Activated CD8-positive, alpha-beta T cell treated with anti-CD3 and anti-CD28 coated beads, Interleukin-2, amount 10 ng/mL, durations not matched to agents 7 days and 5 days (primary cell): ENCODE measurements around the gene ZNF740. TPM values are rescaled to one million over a fixed set of nuclear protein-coding genes. Genes with fewer than 3 reads are reported as not detected.
"Not testable (repeated sequence)": the region's sequence is repeated elsewhere in the genome, so short reads cannot be mapped to it uniquely, and the experiment has no call there.

Experiments
- ATAC-seq: fragments of 150-1000 bp; cut with Tn5 transposase; one replicate; pipeline ENCODE4 v1.10.0; 2021; ENCODE audit warnings: moderate library complexity
- CTCF ChIA-PET: fragments of 350-600 bp; sonication (Branson Sonifier 250); formaldehyde crosslinking; loops from one replicate; lab custom pipeline; 2021; ENCODE audit warnings: antibody characterized with exemption; lab: Charles Lee
- POLR2A ChIA-PET: fragments of 350-600 bp; sonication (Branson Sonifier 250); formaldehyde crosslinking; loops from one replicate; lab custom pipeline; 2021; ENCODE audit warnings: antibody characterized with exemption; lab: Charles Lee
- DNase-seq: peaks from one replicate; pipeline ENCODE4 v3.0.0-alpha.2; 2020
- H3K27ac Mint-ChIP-seq: one replicate; pipeline ENCODE4 v1.8.0; 2021; ENCODE audit warnings: mild to moderate bottlenecking, mixed read lengths
- H3K27me3 Mint-ChIP-seq: one replicate; pipeline ENCODE4 v1.8.0; 2021; ENCODE audit warnings: low read depth, mixed read lengths
- H3K36me3 Mint-ChIP-seq: one replicate; pipeline ENCODE4 v1.8.0; 2021; ENCODE audit warnings: low read depth, mixed read lengths
- H3K4me1 Mint-ChIP-seq: one replicate; pipeline ENCODE4 v1.8.0; 2021; ENCODE audit warnings: low read depth, mixed read lengths
- H3K4me3 Mint-ChIP-seq: one replicate; pipeline ENCODE4 v1.8.0; 2021; ENCODE audit warnings: mild to moderate bottlenecking, mixed read lengths
- H3K9me3 Mint-ChIP-seq: one replicate; pipeline ENCODE4 v1.8.0; 2022; ENCODE audit warnings: mixed read lengths; ENCODE audit not compliant: insufficient read depth
- total RNA-seq, 2 experiments: library from RNA; stranded (reverse); gene quantifications; one replicate each; pipeline ENCODE4 v1.2.3, GENCODE V29; 2021

The ZNF740 gene
- total RNA-seq, 2 experiments from 2014 or later = 28.2 to 31.4 TPM

GRCh38 chr12:53201639-53202038 lies 21.1 kb downstream of the ZNF740 start:
- Mint-ChIP-seq H3K4me1 (peaks cover 79% of the 10 kb centered on the region), H3K27ac (peak overlapping the region; percentile 58), H3K36me3 (peaks cover 79% of the 10 kb centered on the region), H3K4me3 (peak overlapping the region; percentile 48), H3K27me3 (no peaks in the 10 kb centered on the region), H3K9me3 (no peaks in the 10 kb centered on the region)
- POLR2A ChIA-PET = interaction anchor here (0.8 to 7.9 kb wide), 6 partner anchors 9 to 67 kb away, joined by 3 to 57 read pairs (median 4); partner anchors contain the start of genes CSAD, ESPL1 and ZNF740
- CTCF ChIA-PET = interaction anchor here (0.7 to 6.5 kb wide), 9 partner anchors 11 to 91 kb away, joined by 3 to 58 read pairs (median 3); partner anchors contain the start of gene ESPL1
- ATAC-seq (no peak), DNase-seq (no peak)

GRCh38 chr12:53202316-53202715 lies 21.8 kb downstream of the ZNF740 start:
- peaks cover 77% of the 10 kb centered on the region for H3K36me3 Mint-ChIP-seq
- not testable (repeated sequence) for DNase-seq, H3K27ac Mint-ChIP-seq, H3K9me3 Mint-ChIP-seq, H3K27me3 Mint-ChIP-seq, ATAC-seq, H3K4me3 Mint-ChIP-seq
- ChIA-PET POLR2A (interaction anchor here (0.8 to 7.9 kb wide), 5 partner anchors 14 to 66 kb away, joined by 3 to 57 read pairs (median 4); partner anchors contain the start of genes CSAD, ESPL1 and ZNF740), CTCF (interaction anchor here (0.7 to 6.5 kb wide), 9 partner anchors 10 to 90 kb away, joined by 3 to 58 read pairs (median 3); partner anchors contain the start of gene ESPL1)
- peaks cover 79% of the 10 kb centered on the region for H3K4me1 Mint-ChIP-seq

- Mint-ChIP-seq H3K36me3 (peaks cover 67% of the 10 kb centered on the region), H3K9me3 (no peaks in the 10 kb centered on the region), H3K27ac (no peak overlapping the region), H3K4me3 (peak overlapping the region; percentile 45), H3K27me3 (no peaks in the 10 kb centered on the region), H3K4me1 (peaks cover 80% of the 10 kb centered on the region)
- ChIA-PET POLR2A (interaction anchor here (0.7 to 1.4 kb wide), 2 partner anchors 15 to 46 kb away, joined by 3 to 4 read pairs; no protein-coding TSS in a partner anchor), CTCF (interaction anchor here (1.1 to 2.8 kb wide), 6 partner anchors 9 to 139 kb away, joined by 3 to 7 read pairs (median 4); no protein-coding TSS in a partner anchor)
- ATAC-seq = no peak
- DNase-seq = no peak
Observed at GRCh38 chr12:53204351-53204750, 23.8 kb downstream of the ZNF740 start.

GRCh38 chr12:53205747-53206419 lies 25.4 kb downstream of the ZNF740 start:
- no peaks in the 10 kb centered on the region for H3K27me3 Mint-ChIP-seq
- peak; percentile 90 for DNase-seq
- peak overlapping the region; percentile 83 for H3K4me3 Mint-ChIP-seq
- peak; percentile 71 for ATAC-seq
- H3K9me3 Mint-ChIP-seq = no peaks in the 10 kb centered on the region
- peak overlapping the region; percentile 86 for H3K27ac Mint-ChIP-seq
- CTCF ChIA-PET = interaction anchor here (1.1 to 12.7 kb wide), 5 partner anchors 46 to 140 kb away, joined by 4 to 188 read pairs (median 7); partner anchors contain the start of gene ESPL1
- peaks cover 66% of the 10 kb centered on the region for H3K36me3 Mint-ChIP-seq
- peaks cover 80% of the 10 kb centered on the region for H3K4me1 Mint-ChIP-seq
- POLR2A ChIA-PET = interaction anchor here (0.6 to 4.6 kb wide), 6 partner anchors 13 to 295 kb away, joined by 3 to 46 read pairs (median 4); partner anchors contain the start of genes CSAD, TARBP2 and ZNF740

GRCh38 chr12:53207042-53207441 lies 26.5 kb downstream of the ZNF740 start, which contains the start of gene ITGB7:
TSS of gene ITGB7 (minus strand) at chr12:53207251. CDS start at chr12:53200443, 6,808 bp downstream.
- Mint-ChIP-seq H3K4me3 (peak within 1 kb of the TSS; percentile 83), H3K27ac (peak within 1 kb of the TSS; percentile 95), H3K4me1 (peaks cover 80% of the 10 kb centered on the region), H3K27me3 (no peaks in the 10 kb centered on the region), H3K36me3 (peaks cover 68% of the 10 kb centered on the region), H3K9me3 (no peaks in the 10 kb centered on the region)
- CTCF ChIA-PET = interaction anchor here (1.1 to 12.7 kb wide), 5 partner anchors 12 to 114 kb away, joined by 5 to 192 read pairs (median 30); partner anchors contain the start of genes AAAS, MYG1 and PFDN5
- peak; percentile 89 for DNase-seq
- POLR2A ChIA-PET = interaction anchor here (0.6 to 4.6 kb wide), 7 partner anchors 8 to 118 kb away, joined by 3 to 46 read pairs (median 4); partner anchors contain the start of gene ESPL1
- ATAC-seq = peak; percentile 75

- H3K36me3 Mint-ChIP-seq = peaks cover 75% of the 10 kb centered on the region
- H3K9me3 Mint-ChIP-seq = no peaks in the 10 kb centered on the region
- ATAC-seq (no peak), DNase-seq (no peak)
- H3K4me1 Mint-ChIP-seq = peaks cover 79% of the 10 kb centered on the region
- ChIA-PET POLR2A (interaction anchor here (0.6 to 4.6 kb wide), 9 partner anchors 10 to 91 kb away, joined by 3 to 46 read pairs (median 4); partner anchors contain the start of genes CSAD, ESPL1, MYG1 and ZNF740), CTCF (interaction anchor here (1.0 to 15.1 kb wide), 13 partner anchors 9 to 142 kb away, joined by 3 to 401 read pairs (median 8); partner anchors contain the start of genes AAAS, ESPL1, MYG1 and PFDN5)
- H3K27ac Mint-ChIP-seq = peak overlapping the region; percentile 95
- no peaks in the 10 kb centered on the region for H3K27me3 Mint-ChIP-seq
- peak overlapping the region; percentile 81 for H3K4me3 Mint-ChIP-seq
Observed at GRCh38 chr12:53208435-53208834, 27.9 kb downstream of the ZNF740 start.

GRCh38 chr12:53208877-53209463 lies 28.4 kb downstream of the ZNF740 start:
- POLR2A ChIA-PET = interaction anchor here (0.6 to 4.6 kb wide), 11 partner anchors 10 to 171 kb away, joined by 3 to 46 read pairs (median 4); partner anchors contain the start of genes CSAD, ESPL1, MYG1 and SP1
- peak; percentile 37 for ATAC-seq
- Mint-ChIP-seq H3K27me3 (no peaks in the 10 kb centered on the region), H3K4me1 (peaks cover 80% of the 10 kb centered on the region), H3K4me3 (peak overlapping the region; percentile 81), H3K36me3 (peaks cover 75% of the 10 kb centered on the region), H3K27ac (peak overlapping the region; percentile 95), H3K9me3 (no peaks in the 10 kb centered on the region)
- peak; percentile 70 for DNase-seq
- CTCF ChIA-PET = interaction anchor here (1.0 to 15.1 kb wide), 13 partner anchors 10 to 143 kb away, joined by 3 to 401 read pairs (median 8); partner anchors contain the start of genes AAAS, ESPL1, MYG1 and PFDN5

GRCh38 chr12:53210843-53211242 lies 30.3 kb downstream of the ZNF740 start:
- Mint-ChIP-seq H3K27me3 (no peaks in the 10 kb centered on the region), H3K4me3 (no peak overlapping the region), H3K9me3 (no peaks in the 10 kb centered on the region), H3K27ac (no peak overlapping the region), H3K36me3 (peaks cover 77% of the 10 kb centered on the region), H3K4me1 (peaks cover 83% of the 10 kb centered on the region)
- ChIA-PET CTCF (interaction anchor here (0.7 to 15.1 kb wide), 19 partner anchors 9 to 298 kb away, joined by 3 to 401 read pairs (median 7); partner anchors contain the start of genes AAAS, CSAD, ESPL1 and MYG1), POLR2A (interaction anchor here (1.4 to 4.6 kb wide), 3 partner anchors 8 to 58 kb away, joined by 4 to 46 read pairs (median 22); partner anchors contain the start of gene ESPL1)
- DNase-seq (no peak), ATAC-seq (no peak)

- Mint-ChIP-seq H3K4me1 (peaks cover 92% of the 10 kb centered on the region), H3K4me3 (no peak overlapping the region), H3K36me3 (peaks cover 78% of the 10 kb centered on the region), H3K27ac (peak overlapping the region; percentile 12), H3K27me3 (no peaks in the 10 kb centered on the region), H3K9me3 (no peaks in the 10 kb centered on the region)
- ATAC-seq = no peak
- CTCF ChIA-PET = interaction anchor here (0.8 to 15.1 kb wide), 29 partner anchors 8 to 297 kb away, joined by 3 to 401 read pairs (median 5); partner anchors contain the start of genes AAAS, CSAD, ESPL1 and MYG1
- DNase-seq = no peak
- POLR2A ChIA-PET = interaction anchor here (0.9 to 1.4 kb wide), 3 partner anchors 10 to 84 kb away, joined by 3 to 4 read pairs (median 3); partner anchors contain the start of genes ESPL1 and PFDN5
Observed at GRCh38 chr12:53211476-53212381, 31.2 kb downstream of the ZNF740 start.

GRCh38 chr12:53212931-53213330 lies 32.4 kb downstream of the ZNF740 start:
- peaks cover 93% of the 10 kb centered on the region for H3K4me1 Mint-ChIP-seq
- H3K27me3 Mint-ChIP-seq = no peaks in the 10 kb centered on the region
- DNase-seq (no peak), ATAC-seq (no peak)
- H3K36me3 Mint-ChIP-seq = peaks cover 80% of the 10 kb centered on the region
- H3K9me3 Mint-ChIP-seq = no peaks in the 10 kb centered on the region
- H3K27ac Mint-ChIP-seq = no peak overlapping the region
- ChIA-PET CTCF (interaction anchor here (0.9 to 15.1 kb wide), 26 partner anchors 14 to 296 kb away, joined by 3 to 401 read pairs (median 7); partner anchors contain the start of genes AAAS, CSAD, ESPL1 and MYG1), POLR2A (interaction anchor here (0.9 to 9.6 kb wide), 3 partner anchors 32 to 55 kb away, joined by 3 to 88 read pairs (median 3); partner anchors contain the start of gene ESPL1)
- H3K4me3 Mint-ChIP-seq = no peak overlapping the region
